Kidney epithelial cell (primary cell): Measurements from ENCODE around the gene PIKFYVE. TPM values are rescaled to one million over a fixed set of nuclear protein-coding genes. Genes with fewer than 3 reads are reported as not detected.

Experiments used
- DNase-seq: peaks from one replicate; pipeline ENCODE4 v3.0.0-alpha.2; 2010; ENCODE audit warnings: low read depth
- H3K27me3 ChIP-seq: 2 replicates; pipeline ENCODE4 v1.6.0; 2011; ENCODE audit warnings: low read length; ENCODE audit not compliant: control insufficient read depth, insufficient read depth
- H3K36me3 ChIP-seq: 2 replicates; pipeline ENCODE4 v1.5.1; 2011; ENCODE audit warnings: low read length; ENCODE audit not compliant: control insufficient read depth, insufficient read depth
- H3K4me3 ChIP-seq: 2 replicates; pipeline ENCODE4 v1.5.1; 2011; ENCODE audit warnings: low read depth, mild to moderate bottlenecking, control low read depth, low read length
- total RNA-seq: library from RNA; depleted of rRNA; stranded (reverse); fragments of >200 nt; gene quantifications from 2 replicates; pipeline ENCODE4 v1.2.3, GENCODE V29; 2015
- TF ChIP-seq, protein P1 (sequence below): IDR thresholded peaks from 2 replicates; pipeline ENCODE4 v1.5.1; 2011; ENCODE audit warnings: mild to moderate bottlenecking, moderate library complexity, low read length, control low read depth, inconsistent platforms; ENCODE audit not compliant: insufficient read depth, poor library complexity, severe bottlenecking

PIKFYVE gene
- total RNA-seq, 1 donor from 2014 or later, result 29.1 TPM

DNA sequence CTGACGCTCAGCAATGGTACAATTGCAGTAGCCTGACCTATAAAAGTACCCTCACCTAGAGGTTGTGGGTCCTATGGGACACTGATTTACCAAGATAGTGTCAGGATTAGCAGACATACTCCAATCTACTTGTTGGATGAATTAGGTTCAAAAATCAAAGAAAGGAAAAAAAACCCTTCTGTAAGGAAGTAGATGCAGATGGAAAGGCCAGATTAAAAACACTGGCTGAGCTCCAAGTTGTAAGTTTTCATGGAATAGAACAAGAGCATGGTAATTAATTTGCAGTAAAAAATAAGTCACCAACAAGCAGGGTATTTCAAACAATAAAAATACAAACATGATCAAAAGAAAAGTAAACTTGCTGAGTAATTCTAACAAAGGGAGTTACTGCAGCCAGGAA lies 37.6 kb upstream of the PIKFYVE start:
- DNase-seq, result no peak
- Histone ChIP-seq H3K36me3 (no peaks in the 10 kb centered on the region), H3K27me3 (no peaks in the 10 kb centered on the region), H3K4me3 (no peak overlapping the region)
- TF ChIP-seq, protein P1, sequence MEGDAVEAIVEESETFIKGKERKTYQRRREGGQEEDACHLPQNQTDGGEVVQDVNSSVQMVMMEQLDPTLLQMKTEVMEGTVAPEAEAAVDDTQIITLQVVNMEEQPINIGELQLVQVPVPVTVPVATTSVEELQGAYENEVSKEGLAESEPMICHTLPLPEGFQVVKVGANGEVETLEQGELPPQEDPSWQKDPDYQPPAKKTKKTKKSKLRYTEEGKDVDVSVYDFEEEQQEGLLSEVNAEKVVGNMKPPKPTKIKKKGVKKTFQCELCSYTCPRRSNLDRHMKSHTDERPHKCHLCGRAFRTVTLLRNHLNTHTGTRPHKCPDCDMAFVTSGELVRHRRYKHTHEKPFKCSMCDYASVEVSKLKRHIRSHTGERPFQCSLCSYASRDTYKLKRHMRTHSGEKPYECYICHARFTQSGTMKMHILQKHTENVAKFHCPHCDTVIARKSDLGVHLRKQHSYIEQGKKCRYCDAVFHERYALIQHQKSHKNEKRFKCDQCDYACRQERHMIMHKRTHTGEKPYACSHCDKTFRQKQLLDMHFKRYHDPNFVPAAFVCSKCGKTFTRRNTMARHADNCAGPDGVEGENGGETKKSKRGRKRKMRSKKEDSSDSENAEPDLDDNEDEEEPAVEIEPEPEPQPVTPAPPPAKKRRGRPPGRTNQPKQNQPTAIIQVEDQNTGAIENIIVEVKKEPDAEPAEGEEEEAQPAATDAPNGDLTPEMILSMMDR, result no peak

DNA sequence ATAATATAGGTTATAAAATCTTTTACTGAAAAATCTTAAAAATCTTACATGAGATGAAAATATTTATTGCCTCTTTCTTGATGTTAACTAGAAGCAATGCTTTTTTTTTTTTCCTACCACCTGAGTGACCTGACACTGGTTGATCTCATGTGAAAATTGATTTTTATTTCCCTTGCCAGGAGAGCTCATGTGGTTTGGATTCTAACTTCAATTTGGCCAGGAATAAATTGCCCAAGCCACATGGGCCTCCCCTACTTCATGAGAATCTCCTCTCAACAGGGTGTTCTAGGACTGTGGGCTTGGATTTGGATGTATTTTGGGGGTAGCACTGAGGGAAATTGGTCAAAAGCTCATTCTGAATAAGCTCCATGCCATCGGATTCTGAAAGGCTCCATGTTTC lies 31.3 kb upstream of the PIKFYVE start:
- H3K27me3 ChIP-seq, result no peaks in the 10 kb centered on the region
- DNase-seq, result no peak
- TF ChIP-seq, protein P1, result no peak
- no peaks in the 10 kb centered on the region for H3K36me3 ChIP-seq
- no peak overlapping the region for H3K4me3 ChIP-seq

DNA sequence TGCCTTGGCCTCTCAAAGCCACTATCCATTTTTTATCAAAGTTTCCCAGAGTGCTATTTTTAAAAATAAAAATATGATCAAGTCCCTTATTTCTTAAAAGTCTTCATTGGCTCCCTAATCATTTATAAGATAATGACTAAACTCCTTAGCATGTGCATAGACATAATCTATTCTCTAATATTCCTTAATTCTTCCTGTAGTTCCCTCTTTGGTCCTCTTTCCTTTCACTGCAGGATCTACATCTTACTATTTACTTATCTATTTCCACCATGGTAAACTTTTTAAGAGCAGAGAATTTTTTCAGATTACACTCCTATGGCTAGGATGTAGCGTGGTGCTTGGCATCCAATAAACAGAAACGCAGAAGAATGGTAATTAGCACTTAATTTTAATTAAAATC lies 30.2 kb upstream of the PIKFYVE start:
- no peaks in the 10 kb centered on the region for H3K27me3 ChIP-seq
- H3K36me3 ChIP-seq, result peaks cover 2% of the 10 kb centered on the region
- no peak for DNase-seq
- no peak overlapping the region for H3K4me3 ChIP-seq
- TF ChIP-seq, protein P1, result no peak

DNA sequence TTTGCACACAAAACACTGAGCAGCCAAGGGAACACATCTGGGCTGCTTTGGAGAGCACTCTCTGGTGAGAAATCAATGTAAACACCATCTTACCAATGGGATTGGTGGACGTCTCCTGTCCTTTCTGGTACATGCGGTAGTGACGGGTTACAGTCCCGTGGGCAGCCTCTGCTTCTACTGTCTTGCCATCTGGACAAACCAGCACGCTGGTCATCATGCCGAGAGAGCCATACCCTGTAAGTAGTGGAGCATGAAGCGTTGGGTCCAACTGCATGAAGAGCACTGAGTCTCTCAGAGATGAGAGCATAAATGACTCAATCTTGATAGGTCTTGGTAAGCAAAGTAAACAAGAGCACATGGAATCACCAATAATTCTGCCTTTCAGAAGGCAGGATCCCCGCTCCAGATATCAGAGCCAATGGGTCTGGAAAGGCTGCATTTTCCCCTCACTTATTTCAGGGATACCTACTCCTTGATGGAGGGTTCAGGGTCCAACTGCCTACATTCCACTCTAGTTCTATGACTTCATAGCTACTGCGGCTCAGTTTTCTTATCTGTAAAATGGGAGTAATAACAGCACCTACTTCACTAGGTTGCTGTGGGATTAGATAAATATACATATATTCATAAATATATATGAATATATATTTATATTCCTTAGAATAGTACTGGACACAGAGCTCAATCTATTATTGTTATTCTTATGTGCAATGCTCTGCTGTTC lies 26.1 kb upstream of the PIKFYVE start:
- H3K36me3 ChIP-seq, result peaks cover 2% of the 10 kb centered on the region
- H3K27me3 ChIP-seq, result no peaks in the 10 kb centered on the region
- TF ChIP-seq, protein P1, result no peak
- no peak overlapping the region for H3K4me3 ChIP-seq
- DNase-seq, result no peak

DNA sequence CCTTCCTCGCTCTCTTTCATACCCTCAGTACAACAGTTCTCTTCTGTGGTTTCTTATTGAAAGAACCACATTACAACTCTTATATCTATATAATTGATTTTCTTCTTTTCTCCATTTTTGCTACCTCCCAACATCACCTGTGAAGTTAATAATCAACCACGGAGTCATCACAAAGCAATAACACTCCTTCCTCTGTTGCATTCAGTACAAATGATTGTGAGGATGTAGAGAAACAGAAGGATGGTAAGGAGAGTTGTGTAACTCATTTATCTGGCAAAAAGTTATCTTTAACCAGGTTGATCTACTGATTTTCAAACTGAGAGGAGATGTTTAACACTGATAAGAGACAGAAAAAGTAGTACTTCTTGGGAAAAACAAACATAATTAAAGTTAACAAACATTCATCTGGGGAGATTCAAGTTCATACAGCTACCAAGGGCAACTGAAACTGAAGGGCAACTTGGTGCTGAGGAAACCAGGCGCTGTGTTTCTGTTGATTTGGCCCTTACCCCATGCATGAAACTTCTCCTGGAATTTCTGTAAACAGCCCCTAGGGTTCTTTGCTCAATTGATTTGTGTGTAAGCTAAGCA lies 25.3 kb upstream of the PIKFYVE start:
- Histone ChIP-seq H3K36me3 (peaks cover 2% of the 10 kb centered on the region), H3K27me3 (no peaks in the 10 kb centered on the region), H3K4me3 (no peak overlapping the region)
- TF ChIP-seq, protein P1, result no peak
- no peak for DNase-seq
